Esophagus squamous epithelium (tissue), 5 donors: ENCODE measurements around the gene GSE1. TPM values are rescaled to one million over a fixed set of nuclear protein-coding genes. Genes with fewer than 3 reads are reported as not detected.

Source experiments
- DNase-seq: peaks from one replicate; lab custom pipeline; 2025; lab: John Stamatoyannopoulos, UW
- H3K27ac ChIP-seq, 4 donors: fragments of 200-600 bp; sonication (generic); one replicate each; pipeline ENCODE4 v1.5.1; 2016 to 2019; ENCODE audit warnings: mild to moderate bottlenecking in 1 of 4
- H3K27me3 ChIP-seq, 4 donors: fragments of 200-600 bp; sonication (generic); 1 replicate in 3 of 4; 2 replicates in 1 of 4; pipeline versions ENCODE4 v1.5.1 to v1.6.0; 2017 to 2021; ENCODE audit warnings: antibody characterized with exemption in 1 of 4
- H3K36me3 ChIP-seq, 3 donors: fragments of 200-600 bp; sonication (generic); one replicate each; pipeline ENCODE4 v1.5.1; 2016 to 2019
- H3K4me1 ChIP-seq, 3 donors: fragments of 200-600 bp; sonication (generic); one replicate each; pipeline ENCODE4 v1.5.1; 2017 to 2019
- H3K4me3 ChIP-seq, 4 donors: fragments of 200-600 bp; sonication (generic); 1 replicate in 3 of 4; 2 replicates in 1 of 4; pipeline ENCODE4 v1.5.1; 2016 to 2019; ENCODE audit warnings: mild to moderate bottlenecking in 2 of 4, moderate library complexity in 1 of 4
- H3K9me3 ChIP-seq, 3 donors: fragments of 200-600 bp; sonication (generic); one replicate each; pipeline ENCODE4 v1.5.1; 2016 to 2019
- CTCF ChIP-seq, 6 experiments: fragments of 450-650 bp in 4 of 6; fragments of 200-600 bp in 2 of 6; sonication (generic) in 2 of 6; IDR thresholded peaks; one replicate each; pipeline ENCODE4 v1.5.1; 2016 to 2019; ENCODE audit warnings: antibody characterized with exemption in 6 of 6, mild to moderate bottlenecking in 4 of 6, moderate library complexity in 4 of 6
- POLR2A ChIP-seq, 4 donors: fragments of 450-650 bp; IDR thresholded peaks; one replicate each; pipeline ENCODE4 v1.6.1; 2017; ENCODE audit warnings: antibody characterized with exemption in 4 of 4, mild to moderate bottlenecking in 4 of 4, moderate library complexity in 3 of 4
- WGBS, 2 donors: methylation state at CpG; one replicate each; pipeline ENCODE4 v1.1.5; 2018; 5-methylcytosine and 5-hydroxymethylcytosine counted together
- intact Hi-C: fragments of 100-400 bp; cut with DNase I; formaldehyde crosslinking; loops from one replicate; pipeline ENCODE4 v1.15.0; 2022
- total RNA-seq, 4 donors: library from RNA; depleted of rRNA; stranded (reverse); fragments of >200 nt; gene quantifications; one replicate each; pipeline ENCODE4 v1.1.0, GENCODE V29; 2016
- donor health status: DM: yes; HTN: yes; CAD: no.

The GSE1 gene
- total RNA-seq, 4 donors from 2014 or later: 24.6 to 33.6 (median 28.9) TPM

DNA sequence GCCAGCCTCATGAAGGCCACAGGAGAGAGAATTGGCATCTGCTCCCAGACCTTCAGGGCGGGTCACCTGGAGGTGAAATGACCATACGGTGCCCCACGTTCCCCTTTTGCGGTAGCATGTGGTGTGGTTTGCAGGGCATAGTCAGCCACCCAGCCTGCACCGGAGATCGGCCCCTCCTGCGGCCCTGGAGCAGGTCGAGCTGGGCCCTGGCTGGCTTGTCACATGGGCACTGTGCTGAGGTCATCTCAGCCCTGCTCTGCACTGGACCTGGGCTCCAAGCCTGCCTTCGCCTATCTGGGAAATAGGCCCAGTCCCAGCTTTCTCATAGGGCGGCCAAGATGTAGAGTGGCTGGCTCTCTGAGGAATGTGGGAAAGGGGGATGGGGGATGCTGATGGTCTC lies 16.2 kb downstream of the GSE1 start:
- peaks cover 6 to 27% (median 12%) of the 10 kb centered on the region in 3 donors for H3K4me1 ChIP-seq
- TF ChIP-seq CTCF (IDR thresholded peaks at IDR 0.05) (no peak), POLR2A (IDR thresholded peaks at IDR 0.05) (no peak)
- no peaks in the 10 kb centered on the region for H3K27me3 ChIP-seq
- H3K27ac ChIP-seq: no peak overlapping the region
- H3K9me3 ChIP-seq: peaks cover 0 to 10% (median 10%) of the 10 kb centered on the region in 3 donors
- DNase-seq: no peak
- no peak overlapping the region for H3K4me3 ChIP-seq
- intact Hi-C loops: no loop called here
- 98 to 100% methylated on average over 1 to 8 of the region's 10 CpGs for WGBS, 2 donors
- peaks cover 0 to 62% (median 0%) of the 10 kb centered on the region in 3 donors for H3K36me3 ChIP-seq

DNA sequence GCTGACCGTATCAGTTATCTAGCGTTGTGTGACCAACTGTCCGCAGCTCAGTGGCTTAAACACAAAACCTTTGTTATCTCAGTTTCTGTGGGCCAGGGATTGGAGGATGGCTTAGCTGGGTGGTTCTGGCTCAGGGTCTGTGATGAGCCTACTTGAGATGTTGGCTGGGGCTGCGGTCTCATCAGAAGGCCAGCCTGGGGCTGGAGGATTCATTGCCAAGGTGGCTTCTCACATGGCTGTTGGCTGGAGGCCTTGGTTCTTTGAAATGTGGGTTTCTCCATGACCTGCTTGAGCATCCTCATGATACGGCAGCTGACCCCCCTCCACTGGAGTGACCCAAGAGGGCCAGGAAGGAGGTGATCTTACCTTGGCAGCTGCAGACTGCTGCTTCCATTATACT lies 16.7 kb downstream of the GSE1 start:
- Histone ChIP-seq H3K27me3 (no peaks in the 10 kb centered on the region), H3K9me3 (peaks cover 0 to 10% (median 10%) of the 10 kb centered on the region in 3 donors), H3K36me3 (peaks cover 0 to 64% (median 0%) of the 10 kb centered on the region in 3 donors), H3K4me1 (peaks cover 6 to 31% (median 12%) of the 10 kb centered on the region in 3 donors), H3K27ac (no peak overlapping the region), H3K4me3 (no peak overlapping the region)
- no peak for TF ChIP-seq CTCF (IDR thresholded peaks at IDR 0.05)
- TF ChIP-seq POLR2A (IDR thresholded peaks at IDR 0.05): no peak
- DNase-seq: no peak
- intact Hi-C loops: no loop called here
- WGBS, 2 donors: 85 to 94% methylated on average over 3 of the region's 5 CpGs

GRCh38 chr16:85631230-85631629 lies 18.1 kb downstream of the GSE1 start:
- H3K4me3 ChIP-seq: no peak overlapping the region
- intact Hi-C loops: no loop called here
- WGBS, 2 donors: 90 to 93% methylated on average over 2 to 3 of the region's 11 CpGs
- no peak overlapping the region for H3K27ac ChIP-seq
- H3K27me3 ChIP-seq: no peaks in the 10 kb centered on the region
- H3K36me3 ChIP-seq: peaks cover 0 to 62% (median 0%) of the 10 kb centered on the region in 3 donors
- peaks cover 17 to 38% (median 20%) of the 10 kb centered on the region in 3 donors for H3K4me1 ChIP-seq
- peaks cover 0 to 10% (median 10%) of the 10 kb centered on the region in 3 donors for H3K9me3 ChIP-seq
- no peak for TF ChIP-seq POLR2A (IDR thresholded peaks at IDR 0.05)
- TF ChIP-seq CTCF (IDR thresholded peaks at IDR 0.05): no peak
- DNase-seq: no peak

DNA sequence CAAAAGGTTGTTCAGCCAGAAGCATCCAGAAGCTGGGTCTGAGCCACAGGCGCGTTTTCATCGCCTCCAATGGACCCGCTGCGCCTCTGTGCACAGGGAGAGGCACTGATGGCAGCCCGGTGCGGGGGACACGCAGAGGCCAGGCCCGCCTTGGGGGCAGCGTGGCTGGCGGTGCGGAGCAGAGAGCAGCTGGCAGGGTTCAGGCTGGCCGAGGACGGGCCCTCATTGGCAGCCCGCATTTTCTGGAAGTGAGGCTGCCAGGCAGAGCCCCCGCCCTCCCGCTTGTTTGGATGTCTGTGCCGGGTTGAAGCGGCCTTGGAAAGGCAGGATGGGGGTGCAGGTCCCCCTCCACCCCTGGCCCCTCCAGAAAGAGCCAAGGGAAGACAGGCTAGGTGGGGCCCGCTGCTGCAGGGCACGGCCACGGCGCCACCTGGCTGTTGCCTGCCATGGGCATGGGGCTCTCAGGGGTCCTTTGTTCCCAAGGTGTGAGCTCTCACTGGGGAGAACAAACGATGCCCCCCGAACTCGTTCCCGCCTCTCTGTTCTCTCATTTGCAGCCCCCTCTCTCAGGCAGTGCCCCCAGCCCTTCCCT lies 18.8 kb downstream of the GSE1 start:
- intact Hi-C loops: no loop called here

More for the DNA sequence above, 18.8 kb downstream of the GSE1 start:
- Histone ChIP-seq H3K4me1 (peaks cover 17 to 38% (median 20%) of the 10 kb centered on the region in 3 donors), H3K4me3 (no peak overlapping the region), H3K27ac (no peak overlapping the region), H3K36me3 (peaks cover 0 to 69% (median 0%) of the 10 kb centered on the region in 3 donors), H3K27me3 (no peaks in the 10 kb centered on the region), H3K9me3 (peaks cover 0 to 10% (median 10%) of the 10 kb centered on the region in 3 donors)
- 81 to 100% methylated on average over 1 to 8 of the region's 27 CpGs for WGBS, 2 donors
- no peak for DNase-seq
- no peak for TF ChIP-seq POLR2A (IDR thresholded peaks at IDR 0.05)
- no peak for TF ChIP-seq CTCF (IDR thresholded peaks at IDR 0.05)
